ENCODE data around the gene UMAD1. TPM values are rescaled to one million over a fixed set of nuclear protein-coding genes. Genes with fewer than 3 reads are reported as not detected.

The UMAD1 gene
- total RNA-seq, 1 donor from 2014 or later, result 13.9 TPM

DNA sequence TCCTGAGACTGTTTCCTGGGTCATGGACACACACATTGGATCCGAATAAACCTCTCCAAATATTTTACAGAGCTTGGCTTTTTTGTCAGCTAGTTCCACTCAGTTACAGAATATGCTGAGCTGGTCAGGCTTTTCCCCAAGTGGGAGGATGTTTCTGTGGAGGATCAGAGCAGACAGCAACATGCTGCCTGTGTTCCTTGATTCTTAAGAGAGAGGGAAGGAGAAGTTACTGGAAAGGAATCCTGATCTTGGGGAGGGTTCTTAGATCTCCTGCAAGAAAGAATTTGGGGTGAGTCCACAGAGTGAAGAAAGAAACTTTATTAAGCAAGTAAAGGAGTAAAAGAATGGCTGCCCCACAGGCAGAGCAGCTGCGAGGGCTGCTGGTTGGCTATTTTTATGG lies 154.7 kb downstream of the UMAD1 start:
- H3K27me3 Mint-ChIP-seq, result no peaks in the 10 kb centered on the region
- H3K27ac Mint-ChIP-seq, result no peak overlapping the region
- no peak for DNase-seq
- CTCF ChIA-PET, result no interaction called here
- peaks cover 11% of the 10 kb centered on the region for H3K4me1 Mint-ChIP-seq
- no peak for ATAC-seq (ENCODE audit: low read depth)
- no peak overlapping the region for H3K4me3 Mint-ChIP-seq
- POLR2A ChIA-PET, result no interaction called here
- TF ChIP-seq, protein P1, sequence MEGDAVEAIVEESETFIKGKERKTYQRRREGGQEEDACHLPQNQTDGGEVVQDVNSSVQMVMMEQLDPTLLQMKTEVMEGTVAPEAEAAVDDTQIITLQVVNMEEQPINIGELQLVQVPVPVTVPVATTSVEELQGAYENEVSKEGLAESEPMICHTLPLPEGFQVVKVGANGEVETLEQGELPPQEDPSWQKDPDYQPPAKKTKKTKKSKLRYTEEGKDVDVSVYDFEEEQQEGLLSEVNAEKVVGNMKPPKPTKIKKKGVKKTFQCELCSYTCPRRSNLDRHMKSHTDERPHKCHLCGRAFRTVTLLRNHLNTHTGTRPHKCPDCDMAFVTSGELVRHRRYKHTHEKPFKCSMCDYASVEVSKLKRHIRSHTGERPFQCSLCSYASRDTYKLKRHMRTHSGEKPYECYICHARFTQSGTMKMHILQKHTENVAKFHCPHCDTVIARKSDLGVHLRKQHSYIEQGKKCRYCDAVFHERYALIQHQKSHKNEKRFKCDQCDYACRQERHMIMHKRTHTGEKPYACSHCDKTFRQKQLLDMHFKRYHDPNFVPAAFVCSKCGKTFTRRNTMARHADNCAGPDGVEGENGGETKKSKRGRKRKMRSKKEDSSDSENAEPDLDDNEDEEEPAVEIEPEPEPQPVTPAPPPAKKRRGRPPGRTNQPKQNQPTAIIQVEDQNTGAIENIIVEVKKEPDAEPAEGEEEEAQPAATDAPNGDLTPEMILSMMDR (IDR thresholded peaks at IDR 0.05), result no peak
- H3K36me3 Mint-ChIP-seq (ENCODE audit: low read depth), result peaks cover 33% of the 10 kb centered on the region
- intact Hi-C loops (cut with micrococcal nuclease), result no loop called here
- H3K9me3 Mint-ChIP-seq, result no peaks in the 10 kb centered on the region

DNA sequence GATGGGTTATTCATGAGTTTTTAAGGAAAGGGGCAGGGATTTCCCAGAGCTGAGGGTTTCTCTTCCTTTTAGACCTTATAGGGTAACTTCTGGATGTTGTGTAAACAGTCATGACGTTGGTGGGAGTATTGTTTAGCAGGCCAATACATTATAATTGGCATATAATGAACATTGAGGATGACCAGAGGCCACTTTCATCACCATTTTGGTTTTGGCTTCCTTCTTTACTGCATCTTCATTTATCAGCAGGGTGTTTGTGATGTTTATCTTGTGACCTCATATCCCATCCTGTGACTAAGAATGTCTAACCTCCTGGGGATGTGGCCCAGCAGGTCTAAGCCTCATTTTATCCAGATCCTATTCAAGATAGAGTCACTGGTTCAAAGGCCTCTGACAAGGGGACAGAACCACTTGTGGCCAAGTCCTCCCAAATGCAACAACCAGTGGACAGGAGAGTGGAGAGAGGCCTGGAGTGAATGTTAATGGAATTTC lies 155.1 kb downstream of the UMAD1 start:
- H3K36me3 Mint-ChIP-seq (ENCODE audit: low read depth), result peaks cover 33% of the 10 kb centered on the region
- intact Hi-C loops (cut with micrococcal nuclease), result no loop called here
- ATAC-seq (ENCODE audit: low read depth), result no peak

DNA sequence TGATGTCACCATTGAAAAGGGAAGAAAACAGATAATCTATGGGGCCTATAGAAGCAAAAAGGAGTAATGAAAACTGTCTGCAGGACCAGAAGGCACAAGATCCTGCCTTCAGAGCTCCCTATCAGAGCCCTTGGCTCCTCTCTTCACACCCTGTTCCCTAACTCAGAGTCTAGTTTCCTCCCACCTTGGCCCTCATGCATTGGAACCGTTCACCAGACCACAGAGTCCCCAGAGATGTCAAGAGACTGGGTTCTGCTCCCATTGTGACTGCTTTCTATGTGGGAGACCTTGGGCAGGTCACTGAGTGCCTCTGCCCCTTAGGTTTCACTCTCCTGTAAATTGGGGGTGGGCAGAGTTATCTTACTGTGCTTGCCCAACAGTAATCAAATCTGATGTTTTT lies 158.0 kb downstream of the UMAD1 start:
- ATAC-seq (ENCODE audit: low read depth) (no peak), DNase-seq (no peak)
- Mint-ChIP-seq H3K27ac (no peak overlapping the region), H3K36me3 (ENCODE audit: low read depth) (peaks cover 20% of the 10 kb centered on the region), H3K9me3 (no peaks in the 10 kb centered on the region), H3K4me3 (no peak overlapping the region), H3K27me3 (no peaks in the 10 kb centered on the region), H3K4me1 (peaks cover 9% of the 10 kb centered on the region)
- intact Hi-C loops (cut with micrococcal nuclease), result no loop called here
- POLR2A ChIA-PET, result no interaction called here
- CTCF ChIA-PET, result no interaction called here
- TF ChIP-seq, protein P1 (IDR thresholded peaks at IDR 0.05), result no peak

More for the DNA sequence above, 155.1 kb downstream of the UMAD1 start:
- CTCF ChIA-PET, result no interaction called here
- Mint-ChIP-seq H3K27ac (no peak overlapping the region), H3K27me3 (no peaks in the 10 kb centered on the region), H3K4me1 (peaks cover 9% of the 10 kb centered on the region), H3K9me3 (no peaks in the 10 kb centered on the region), H3K4me3 (no peak overlapping the region)
- POLR2A ChIA-PET, result no interaction called here
- DNase-seq, result no peak
- TF ChIP-seq, protein P1 (IDR thresholded peaks at IDR 0.05), result no peak

DNA sequence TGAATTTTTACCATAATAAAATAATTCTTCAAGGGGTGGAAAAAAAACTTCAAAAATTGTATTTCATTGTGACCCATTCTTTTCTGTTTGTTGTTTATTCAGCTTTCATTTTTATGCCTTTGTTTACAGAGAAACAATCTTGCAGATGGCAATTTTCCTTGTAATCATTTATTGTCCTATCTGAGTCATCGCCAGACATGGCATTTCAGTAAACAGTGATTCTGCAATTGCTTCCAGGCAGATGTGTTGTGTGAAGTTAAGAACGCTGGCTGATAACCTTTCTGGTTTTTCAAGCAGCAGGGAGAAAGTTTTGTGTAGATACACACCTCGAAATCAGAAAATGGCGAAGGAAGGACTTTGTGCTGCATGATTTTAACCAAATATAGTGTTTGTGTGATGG lies 158.6 kb downstream of the UMAD1 start:
- TF ChIP-seq, protein P1 (IDR thresholded peaks at IDR 0.05), result no peak
- POLR2A ChIA-PET, result no interaction called here
- no peak for ATAC-seq (ENCODE audit: low read depth)
- Mint-ChIP-seq H3K27me3 (no peaks in the 10 kb centered on the region), H3K27ac (no peak overlapping the region), H3K4me3 (no peak overlapping the region), H3K4me1 (peaks cover 9% of the 10 kb centered on the region), H3K36me3 (ENCODE audit: low read depth) (peaks cover 19% of the 10 kb centered on the region), H3K9me3 (no peaks in the 10 kb centered on the region)
- DNase-seq, result no peak
- intact Hi-C loops (cut with micrococcal nuclease), result no loop called here
- CTCF ChIA-PET, result no interaction called here

DNA sequence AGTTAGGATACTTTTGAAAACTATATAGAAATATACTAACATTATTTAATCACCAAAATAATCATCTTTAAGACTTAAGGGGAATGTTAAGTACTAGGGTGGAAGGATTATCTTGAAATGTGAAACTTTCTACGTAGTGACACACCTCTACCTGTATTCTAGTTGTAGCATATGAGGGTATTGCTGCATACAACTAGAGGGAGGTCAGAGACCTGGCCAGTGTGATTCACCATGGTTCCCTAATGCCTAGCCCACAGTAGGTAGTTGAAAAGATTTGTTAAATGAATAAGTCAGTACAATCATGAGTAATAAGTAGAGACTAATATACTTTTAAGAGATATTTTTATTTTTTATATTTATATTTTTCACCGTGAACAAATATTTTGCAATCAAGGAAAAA lies 162.0 kb downstream of the UMAD1 start:
- Mint-ChIP-seq H3K4me1 (peaks cover 9% of the 10 kb centered on the region), H3K27me3 (no peaks in the 10 kb centered on the region), H3K9me3 (no peaks in the 10 kb centered on the region), H3K4me3 (no peak overlapping the region), H3K27ac (no peak overlapping the region), H3K36me3 (ENCODE audit: low read depth) (peaks cover 4% of the 10 kb centered on the region)
- intact Hi-C loops (cut with micrococcal nuclease), result no loop called here
- DNase-seq (no peak), ATAC-seq (ENCODE audit: low read depth) (no peak)
- POLR2A ChIA-PET, result no interaction called here
- TF ChIP-seq, protein P1 (IDR thresholded peaks at IDR 0.05), result no peak
- CTCF ChIA-PET, result no interaction called here

Measured in activated B cell treated with CpG ODN at 0.5 μM for 24 hours (primary cell).